Nephron (organoid): ENCODE results near the gene FBXL17.

Experiments
- H3K27ac Mint-ChIP-seq, 3 experiments: 2 replicates each; pipeline ENCODE4 v1.8.0; 2020; ENCODE audit warnings: mixed read lengths in 3 of 3, mild to moderate bottlenecking in 2 of 3, moderate library complexity in 1 of 3
- H3K27me3 Mint-ChIP-seq: 2 replicates; pipeline ENCODE4 v1.8.0; 2021; ENCODE audit warnings: low read depth, mild to moderate bottlenecking, moderate library complexity, mixed read lengths
- H3K36me3 Mint-ChIP-seq: 2 replicates; pipeline ENCODE4 v1.8.0; 2020; ENCODE audit warnings: low read depth, mixed read lengths
- H3K4me1 Mint-ChIP-seq: 2 replicates; pipeline ENCODE4 v1.8.0; 2020; ENCODE audit warnings: mixed read lengths
- H3K4me3 Mint-ChIP-seq, 3 experiments: 2 replicates each; pipeline ENCODE4 v1.8.0; 2020; ENCODE audit warnings: mild to moderate bottlenecking in 3 of 3, mixed read lengths in 3 of 3, moderate library complexity in 2 of 3
- H3K9me3 Mint-ChIP-seq: 2 replicates; pipeline ENCODE4 v1.8.0; 2020; ENCODE audit warnings: mixed read lengths
- CTCF ChIP-seq, 3 experiments: fragments of 200-600 bp; sonication (generic); IDR thresholded peaks; one replicate each; pipeline ENCODE4 v1.5.0; 2021; ENCODE audit warnings: antibody characterized with exemption in 3 of 3; ENCODE audit not compliant: unreplicated experiment in 3 of 3

The FBXL17 gene

GRCh38 chr5:108303086-108303485, 78.8 kb downstream of the FBXL17 start:
- Mint-ChIP-seq H3K4me3 (no peak overlapping the region), H3K36me3 (no peaks in the 10 kb centered on the region)
- TF ChIP-seq CTCF (IDR thresholded peaks at IDR 0.05; ENCODE audit: unreplicated experiment in 3 of 3), result no peak

DNA sequence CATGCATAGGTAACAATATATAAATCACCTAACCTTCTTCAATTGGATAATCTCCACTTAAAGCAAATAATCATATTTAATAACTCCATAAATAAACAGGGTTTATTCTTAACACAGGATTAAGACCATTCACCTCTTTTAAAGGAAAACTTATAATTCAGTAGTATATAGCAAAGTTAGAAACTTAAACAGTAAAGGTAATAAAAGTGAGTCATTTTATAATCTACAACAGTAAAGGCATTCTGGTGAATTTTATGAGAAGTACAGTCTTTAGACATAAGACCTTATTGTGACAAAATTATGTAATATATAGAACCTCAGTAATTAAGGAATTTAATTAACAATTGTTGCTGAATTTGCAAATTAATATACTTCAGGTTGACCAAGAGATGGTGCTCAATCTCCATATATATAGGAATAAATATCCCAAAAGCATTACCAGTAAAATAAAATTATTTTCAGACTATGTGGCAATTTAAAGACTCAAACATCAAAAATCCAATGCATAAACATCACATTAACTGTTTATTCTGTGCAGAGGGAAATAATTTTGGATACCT, 84.8 kb downstream of the FBXL17 start:
- H3K27ac Mint-ChIP-seq, result no peak overlapping the region
- no peaks in the 10 kb centered on the region for H3K27me3 Mint-ChIP-seq
- H3K9me3 Mint-ChIP-seq, result no peaks in the 10 kb centered on the region
- no peak for TF ChIP-seq CTCF (IDR thresholded peaks at IDR 0.05; ENCODE audit: unreplicated experiment in 3 of 3)
- H3K36me3 Mint-ChIP-seq, result peaks cover 4% of the 10 kb centered on the region
- H3K4me1 Mint-ChIP-seq, result peaks cover 5% of the 10 kb centered on the region
- H3K4me3 Mint-ChIP-seq, result no peak overlapping the region

More at GRCh38 chr5:108303086-108303485, 78.8 kb downstream of the FBXL17 start:
- Mint-ChIP-seq H3K9me3 (no peaks in the 10 kb centered on the region), H3K4me1 (no peaks in the 10 kb centered on the region), H3K27me3 (no peaks in the 10 kb centered on the region), H3K27ac (no peak overlapping the region)

DNA sequence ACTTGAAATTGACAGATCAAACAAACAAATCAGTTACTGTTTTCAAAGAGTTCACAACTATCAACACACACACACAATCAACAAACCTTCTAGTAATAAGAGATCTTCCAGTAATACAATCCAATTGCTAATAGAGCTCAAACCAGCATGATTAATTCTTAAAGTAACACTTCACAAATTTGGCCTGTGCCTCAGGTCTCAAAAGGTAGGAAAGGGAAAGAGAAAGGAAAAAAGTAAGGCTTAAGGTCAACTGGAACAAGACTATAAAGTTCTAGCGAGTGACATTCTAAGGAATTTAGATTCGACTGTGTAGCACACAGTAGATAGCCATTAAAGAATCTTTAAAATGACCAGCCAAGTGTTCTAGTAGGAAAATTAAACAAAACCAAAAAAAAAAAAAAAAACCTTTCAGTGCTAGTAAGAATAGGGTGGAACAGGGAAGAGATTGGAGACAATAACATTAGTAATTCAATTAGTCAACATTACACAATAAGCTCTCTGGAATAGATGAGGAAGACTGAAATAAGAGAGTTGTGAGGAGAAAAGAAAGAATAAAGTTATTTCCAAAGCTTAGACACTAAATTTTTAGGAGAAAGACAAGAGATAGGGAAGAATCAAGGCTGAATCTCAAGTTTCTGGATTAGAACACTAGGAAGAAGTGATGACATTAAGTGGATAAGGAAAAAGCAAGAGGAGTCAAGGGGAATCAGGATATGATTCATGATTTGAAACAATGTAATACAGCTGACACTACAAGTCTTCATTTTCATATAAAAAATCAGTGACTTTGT, 86.1 kb downstream of the FBXL17 start:
- Mint-ChIP-seq H3K36me3 (peaks cover 4% of the 10 kb centered on the region), H3K4me3 (no peak overlapping the region), H3K9me3 (no peaks in the 10 kb centered on the region), H3K4me1 (peaks cover 5% of the 10 kb centered on the region), H3K27me3 (no peaks in the 10 kb centered on the region), H3K27ac (peak overlapping the region in 1 of 3 experiments; percentile 1)
- TF ChIP-seq CTCF (IDR thresholded peaks at IDR 0.05; ENCODE audit: unreplicated experiment in 3 of 3), result no peak

DNA sequence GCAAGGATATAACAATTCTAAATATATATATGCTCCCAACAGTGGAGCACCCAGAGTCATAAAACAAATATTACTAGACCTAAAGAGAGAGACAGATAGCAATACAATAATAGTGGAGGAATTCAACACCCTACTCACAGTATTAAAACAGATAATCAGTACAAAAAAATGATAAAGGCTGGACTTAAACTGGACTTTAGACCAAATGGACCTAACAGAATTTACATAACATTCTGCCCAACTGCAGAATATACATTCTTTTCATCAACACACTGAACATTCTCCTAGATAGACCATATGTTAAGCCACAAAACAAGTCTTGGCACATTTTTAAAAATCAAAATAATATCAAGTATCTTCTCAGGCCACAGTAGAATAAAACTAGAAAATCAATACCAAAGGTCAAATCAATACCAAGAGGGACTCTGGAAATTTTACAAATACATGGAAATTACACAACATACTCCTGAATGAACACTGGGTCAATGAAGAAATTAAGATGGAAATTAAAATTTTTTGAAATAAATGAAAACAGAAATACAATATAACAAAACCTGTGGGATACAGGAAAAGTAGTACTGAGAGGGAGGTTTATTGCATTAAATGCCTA, 100.8 kb downstream of the FBXL17 start:
- Mint-ChIP-seq H3K27ac (peak overlapping the region in 1 of 3 experiments; percentile 52), H3K9me3 (peaks cover 34% of the 10 kb centered on the region), H3K4me1 (no peaks in the 10 kb centered on the region), H3K4me3 (no peak overlapping the region), H3K36me3 (peaks cover 46% of the 10 kb centered on the region), H3K27me3 (no peaks in the 10 kb centered on the region)
- TF ChIP-seq CTCF (IDR thresholded peaks at IDR 0.05; ENCODE audit: unreplicated experiment in 3 of 3), result no peak

- H3K27ac Mint-ChIP-seq, result peak overlapping the region in 1 of 3 experiments; percentile 52
- no peak overlapping the region for H3K4me3 Mint-ChIP-seq
- H3K27me3 Mint-ChIP-seq, result no peaks in the 10 kb centered on the region
- peaks cover 40% of the 10 kb centered on the region for H3K36me3 Mint-ChIP-seq
- H3K9me3 Mint-ChIP-seq, result peaks cover 33% of the 10 kb centered on the region
- no peak for TF ChIP-seq CTCF (IDR thresholded peaks at IDR 0.05; ENCODE audit: unreplicated experiment in 3 of 3)
- H3K4me1 Mint-ChIP-seq, result no peaks in the 10 kb centered on the region
Observed at GRCh38 chr5:108280248-108280647, 101.7 kb downstream of the FBXL17 start.
